HPDE6-E6E7 (cell line): ENCODE results near the gene ANKRD63.

Experiments used
- DNase-seq: peaks from one replicate; pipeline ENCODE4 v3.0.0; 2011; ENCODE audit warnings: missing footprints; ENCODE audit errors: extremely low spot score

ANKRD63 gene

DNA sequence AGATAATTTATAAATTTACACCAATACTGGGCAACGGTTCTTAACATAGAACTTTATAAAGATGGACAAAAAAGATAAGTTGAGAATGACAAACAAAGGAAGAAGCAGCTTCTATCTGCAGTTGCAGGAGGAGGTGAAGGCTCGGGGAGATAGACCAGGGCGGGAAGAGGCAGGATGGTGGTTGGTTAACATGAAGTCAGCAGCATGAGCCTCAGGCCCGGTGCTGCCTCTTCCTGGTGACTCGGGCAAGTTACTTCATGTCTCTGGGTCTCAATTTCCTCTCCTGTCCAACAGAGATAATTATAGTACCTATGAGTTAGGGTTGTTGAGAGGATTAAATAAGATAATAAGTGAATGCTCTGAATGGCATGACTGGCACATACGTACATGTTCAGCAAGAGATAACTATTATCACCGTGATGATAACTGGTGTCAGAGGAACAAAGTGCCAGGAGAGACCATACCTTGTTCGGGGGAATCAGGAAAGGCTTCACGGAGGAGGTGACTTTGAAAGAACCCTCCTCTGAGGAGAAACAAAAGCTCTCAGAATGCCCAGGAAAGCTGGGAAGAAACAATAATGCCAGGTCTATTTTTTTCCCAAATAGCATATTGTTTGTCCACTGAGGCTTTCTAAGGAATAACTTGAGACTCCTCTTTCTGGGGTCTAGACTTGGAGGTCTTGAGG lies 39.6 kb downstream of the ANKRD63 start:
- DNase-seq = no peak

DNA sequence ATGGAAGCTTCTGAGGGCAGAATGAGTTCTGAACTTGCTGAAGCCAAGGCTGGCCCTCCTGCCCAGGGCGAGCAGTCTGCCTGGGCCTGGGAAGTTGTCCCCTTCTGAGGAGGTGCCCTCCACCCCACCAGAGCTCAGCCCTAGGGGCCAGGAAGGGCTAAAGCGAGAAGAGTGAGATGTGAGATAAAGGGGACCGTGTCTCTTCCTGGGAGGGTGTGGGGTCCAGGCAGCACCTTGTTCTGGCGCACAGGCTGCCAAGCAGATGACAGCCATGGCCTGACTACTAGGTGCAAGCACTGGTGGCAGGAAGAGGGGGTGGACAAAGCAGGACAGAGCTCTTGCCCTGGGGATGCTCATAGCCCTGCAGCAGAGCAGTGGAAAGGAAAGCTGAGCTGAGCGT lies 40.3 kb downstream of the ANKRD63 start:
- DNase-seq = no peak

DNA sequence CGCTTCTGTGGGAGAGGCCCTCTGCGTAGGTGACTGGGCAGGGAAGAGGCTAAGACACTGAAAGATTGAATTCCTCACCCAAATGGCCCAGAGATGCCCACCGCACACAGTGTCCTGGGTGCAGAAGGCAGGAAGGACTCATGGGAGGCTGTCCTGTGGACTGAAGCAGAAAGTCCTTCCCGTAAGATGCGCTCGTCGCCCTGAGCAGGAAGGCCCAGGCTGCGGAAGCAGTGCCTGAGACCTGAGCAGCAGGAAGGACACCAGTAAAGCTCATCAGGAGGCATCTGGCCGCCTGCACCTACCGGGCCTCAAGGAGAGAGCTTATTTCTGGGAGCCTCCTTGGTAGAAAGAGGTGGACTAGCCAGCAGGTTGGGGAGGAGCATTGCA lies 40.7 kb downstream of the ANKRD63 start:
- no peak for DNase-seq

DNA sequence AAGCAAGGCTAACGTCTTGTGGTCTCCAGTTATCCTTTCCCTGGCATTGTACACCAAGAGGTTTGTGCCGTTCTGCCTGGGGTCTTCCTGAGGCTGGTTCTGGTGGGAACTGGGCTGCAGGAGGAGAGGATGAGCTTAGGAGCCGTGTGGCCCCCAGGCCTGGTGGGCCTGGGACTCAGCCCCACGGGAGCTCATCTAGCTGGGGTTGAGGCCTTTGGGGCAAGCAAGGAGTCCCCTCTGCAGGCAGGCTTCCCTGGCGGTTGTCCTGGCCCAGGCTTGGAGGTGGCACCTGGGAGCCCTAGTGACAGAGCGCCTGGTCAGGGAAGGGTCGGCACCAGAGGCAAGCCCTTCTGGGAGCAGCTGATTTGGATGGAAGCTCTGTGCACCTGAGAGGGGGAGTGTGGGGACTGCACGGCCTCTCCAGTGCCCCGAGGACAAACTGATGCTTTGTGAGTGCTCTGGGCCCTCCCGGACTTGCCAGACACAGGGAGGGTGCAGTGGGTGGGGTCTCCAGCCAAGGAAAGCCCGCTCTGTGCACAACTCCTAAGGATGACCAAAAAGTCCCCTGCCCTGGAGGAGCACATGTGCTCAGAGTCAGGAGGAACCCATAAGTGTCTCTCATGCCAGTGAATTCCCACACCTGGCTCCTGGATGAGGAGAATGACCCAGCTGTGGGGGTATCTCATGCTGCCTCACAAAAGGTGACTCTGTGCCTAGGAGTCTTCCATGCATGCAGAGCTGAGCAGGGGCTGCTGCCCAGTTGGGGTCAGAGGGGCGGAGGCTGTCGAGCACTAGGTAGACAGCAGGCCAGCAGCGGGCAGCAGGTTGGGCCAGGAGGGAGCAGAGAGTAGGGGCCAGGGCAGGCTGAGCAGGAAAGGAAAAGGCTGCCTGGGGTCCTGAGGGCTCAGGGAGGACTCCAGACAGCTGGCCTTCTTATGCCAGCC lies 41.3 kb downstream of the ANKRD63 start:
- DNase-seq = no peak

DNA sequence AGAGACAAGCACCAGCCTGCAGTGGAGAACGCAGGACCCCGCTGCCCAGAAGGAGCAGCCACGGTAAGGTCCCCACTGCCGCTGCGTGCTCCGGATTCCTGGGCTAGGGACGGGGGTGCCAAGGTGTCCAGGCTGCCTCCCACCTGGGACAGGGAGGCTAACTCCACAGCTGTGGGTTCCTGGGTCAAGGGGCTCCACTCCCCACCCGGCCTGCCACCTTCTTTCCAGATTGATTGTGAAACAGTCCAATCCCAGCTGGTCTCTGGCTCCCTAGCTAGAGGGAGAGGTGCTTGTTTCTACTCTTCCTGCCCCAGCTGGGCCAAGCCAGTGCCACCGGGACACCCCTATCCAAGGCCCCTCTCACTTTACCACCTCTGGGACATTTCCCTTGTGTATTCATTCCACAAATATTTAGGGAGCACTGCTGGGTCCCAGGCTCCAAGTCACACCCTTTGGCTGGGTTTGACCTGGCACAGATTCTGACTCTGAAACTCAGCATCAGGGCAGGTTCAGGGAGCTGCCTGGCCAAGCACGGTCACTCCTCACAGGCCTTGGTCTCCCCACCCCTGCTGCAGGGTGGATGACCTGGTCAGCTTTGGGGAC lies 42.1 kb downstream of the ANKRD63 start:
- DNase-seq = no peak

DNA sequence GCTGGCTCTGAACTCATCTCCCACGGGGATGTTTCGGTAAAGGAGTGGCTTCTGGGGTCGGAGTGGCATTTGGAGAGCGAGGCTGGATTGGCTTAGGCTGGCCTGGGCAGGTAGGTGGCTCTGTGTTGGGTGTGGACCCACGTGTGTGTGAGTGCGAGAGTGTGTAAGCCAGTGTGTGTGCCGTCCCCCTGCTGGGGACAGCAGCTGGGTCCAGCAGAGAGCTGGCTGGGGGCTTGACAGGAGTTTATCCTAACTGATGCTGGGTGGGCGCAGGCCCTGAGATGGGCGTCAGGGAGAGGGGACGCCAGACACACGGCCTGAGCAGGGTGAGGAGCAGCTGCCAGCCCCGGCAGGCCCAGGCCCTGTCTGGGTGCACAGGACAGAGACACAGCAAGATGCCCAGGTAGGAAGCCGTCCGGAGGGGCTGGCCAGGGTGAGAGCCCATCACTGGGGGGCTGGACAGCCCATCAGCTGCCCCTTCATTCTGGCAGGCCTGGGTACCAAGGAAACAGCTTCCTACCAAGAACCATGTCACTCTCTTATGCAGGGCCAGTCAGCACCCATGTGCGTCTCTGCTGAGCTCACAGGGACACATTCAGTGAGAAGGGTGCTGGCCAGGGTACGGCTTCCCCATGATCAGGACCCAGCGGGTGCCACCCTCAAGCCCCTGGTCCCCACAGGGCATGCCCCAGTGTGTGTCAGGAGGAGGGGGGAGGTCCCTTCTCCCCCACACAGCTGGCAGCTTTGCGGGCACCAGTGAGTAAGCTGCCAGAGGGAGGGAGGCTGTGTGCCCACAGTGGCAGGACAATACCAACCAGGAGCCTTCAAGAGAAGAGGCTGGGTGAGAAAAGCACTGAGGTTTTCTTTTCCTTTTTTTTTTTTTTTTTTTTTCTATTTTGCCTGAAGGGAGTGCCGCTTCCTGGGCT lies 42.9 kb downstream of the ANKRD63 start:
- DNase-seq = no peak

DNA sequence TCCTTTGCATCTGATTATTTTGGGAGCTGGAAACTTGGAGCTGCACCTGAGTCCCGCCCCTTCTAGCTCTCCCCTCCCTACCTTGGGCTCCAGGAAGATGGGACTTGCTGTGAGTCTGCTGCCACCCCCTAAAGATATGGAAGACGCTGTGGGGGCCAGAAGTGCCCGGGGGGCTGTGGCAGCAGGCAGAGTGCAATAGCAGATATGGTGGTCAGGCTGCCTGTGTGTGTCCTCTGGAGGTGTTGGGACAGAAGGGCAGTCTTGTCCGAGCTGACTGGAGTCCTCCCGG lies 43.5 kb downstream of the ANKRD63 start:
- no peak for DNase-seq

DNA sequence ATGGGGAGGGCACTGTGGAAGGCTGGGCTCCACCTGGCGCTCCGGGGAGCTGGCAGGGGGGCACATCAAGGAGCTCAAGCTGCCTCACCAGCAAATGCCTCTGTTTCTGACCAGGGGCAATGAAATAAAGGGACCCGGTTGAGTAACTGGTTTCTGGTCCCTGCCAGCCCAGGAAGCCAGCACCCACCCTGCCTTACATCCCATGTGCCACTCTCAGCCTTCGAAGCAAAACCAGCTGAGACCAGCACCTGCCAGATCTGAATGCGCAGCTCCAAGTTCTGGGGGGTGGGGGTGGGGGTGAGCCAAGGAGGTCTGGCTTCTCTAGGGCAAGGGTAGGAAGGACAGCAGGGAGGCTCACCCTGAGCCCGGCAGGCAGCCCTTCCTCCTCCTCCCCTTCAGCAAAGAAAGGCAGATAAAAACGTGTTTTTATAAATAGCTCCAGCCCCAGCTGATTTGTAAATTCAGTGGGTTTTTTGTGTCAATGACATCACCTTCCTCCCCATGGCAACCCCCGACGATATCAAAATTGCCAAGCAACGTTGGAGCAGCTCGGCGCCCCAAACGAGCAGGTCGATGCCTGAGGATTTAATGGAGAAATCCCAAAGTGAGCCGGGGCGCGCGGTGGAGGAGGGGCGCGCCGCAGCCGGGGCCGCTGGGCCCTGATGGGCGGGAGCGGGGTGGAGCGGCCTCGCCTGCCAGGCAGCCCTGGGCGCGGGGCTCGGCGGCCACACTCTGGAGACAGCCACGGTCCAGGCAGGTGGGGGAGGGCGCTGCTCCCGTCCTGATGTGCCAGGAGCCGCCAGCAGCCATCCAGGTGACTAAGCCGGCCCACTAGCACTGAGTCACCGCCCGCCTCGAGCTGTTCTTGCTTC lies 44.1 kb downstream of the ANKRD63 start, which contains the start of gene PAK6:
Gene PAK6 (plus strand): TSS at position 532 of the 872 bp plus-strand sequence. CDS start 25,723 bp downstream, outside the sequence.
- DNase-seq = peak; percentile 92

DNA sequence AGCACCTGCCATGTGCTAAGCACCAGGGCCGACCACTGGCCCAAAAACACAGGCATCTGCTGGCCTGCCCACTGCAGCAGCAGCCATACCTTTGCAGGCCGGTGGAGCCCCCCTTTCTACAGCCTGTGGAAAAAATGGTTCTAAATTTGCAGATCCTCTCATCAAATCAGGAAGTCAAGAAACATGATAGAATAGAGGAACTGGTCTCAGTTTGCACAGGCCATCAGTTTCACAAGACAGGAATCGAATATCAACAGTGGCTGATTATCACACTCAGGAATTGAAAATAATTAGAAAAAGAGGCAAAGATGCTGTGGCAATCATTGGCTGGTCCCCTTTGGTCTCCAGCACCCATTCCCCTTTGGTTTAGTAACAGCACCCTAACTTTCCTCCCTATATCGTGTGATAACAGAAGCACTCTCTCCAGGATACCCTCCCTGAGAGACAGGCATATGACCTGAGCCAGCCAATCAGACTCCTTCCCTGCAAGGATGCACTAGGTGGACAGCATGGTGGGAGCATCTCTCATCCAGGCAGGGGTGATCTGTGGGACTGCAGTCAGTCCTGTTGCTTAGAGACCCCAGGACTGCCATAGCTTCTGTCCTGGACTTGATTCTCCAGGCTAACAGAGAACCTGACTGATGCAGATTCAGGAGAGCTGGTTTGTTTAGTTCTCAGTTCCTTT lies 47.5 kb downstream of the ANKRD63 start:
- no peak for DNase-seq

DNA sequence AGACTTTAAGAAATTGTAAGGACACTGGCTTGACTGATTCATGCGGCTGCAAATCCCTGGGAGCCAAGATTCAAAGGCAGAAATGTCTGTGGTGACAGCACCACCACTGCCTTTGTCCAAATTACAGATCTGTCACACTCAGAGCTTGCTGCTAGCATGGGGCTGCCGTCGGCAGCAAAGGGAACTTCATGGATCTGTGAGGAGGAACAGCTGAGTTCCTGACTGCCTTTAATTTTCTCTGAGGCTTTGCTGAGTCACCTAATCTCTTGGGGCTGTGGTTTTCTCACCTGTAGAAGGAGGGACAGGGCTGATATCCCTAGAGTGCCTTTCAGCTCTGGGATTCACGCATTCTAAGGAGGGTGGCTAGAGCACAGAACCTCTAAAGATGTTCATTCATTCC lies 48.1 kb downstream of the ANKRD63 start:
- DNase-seq = no peak

DNA sequence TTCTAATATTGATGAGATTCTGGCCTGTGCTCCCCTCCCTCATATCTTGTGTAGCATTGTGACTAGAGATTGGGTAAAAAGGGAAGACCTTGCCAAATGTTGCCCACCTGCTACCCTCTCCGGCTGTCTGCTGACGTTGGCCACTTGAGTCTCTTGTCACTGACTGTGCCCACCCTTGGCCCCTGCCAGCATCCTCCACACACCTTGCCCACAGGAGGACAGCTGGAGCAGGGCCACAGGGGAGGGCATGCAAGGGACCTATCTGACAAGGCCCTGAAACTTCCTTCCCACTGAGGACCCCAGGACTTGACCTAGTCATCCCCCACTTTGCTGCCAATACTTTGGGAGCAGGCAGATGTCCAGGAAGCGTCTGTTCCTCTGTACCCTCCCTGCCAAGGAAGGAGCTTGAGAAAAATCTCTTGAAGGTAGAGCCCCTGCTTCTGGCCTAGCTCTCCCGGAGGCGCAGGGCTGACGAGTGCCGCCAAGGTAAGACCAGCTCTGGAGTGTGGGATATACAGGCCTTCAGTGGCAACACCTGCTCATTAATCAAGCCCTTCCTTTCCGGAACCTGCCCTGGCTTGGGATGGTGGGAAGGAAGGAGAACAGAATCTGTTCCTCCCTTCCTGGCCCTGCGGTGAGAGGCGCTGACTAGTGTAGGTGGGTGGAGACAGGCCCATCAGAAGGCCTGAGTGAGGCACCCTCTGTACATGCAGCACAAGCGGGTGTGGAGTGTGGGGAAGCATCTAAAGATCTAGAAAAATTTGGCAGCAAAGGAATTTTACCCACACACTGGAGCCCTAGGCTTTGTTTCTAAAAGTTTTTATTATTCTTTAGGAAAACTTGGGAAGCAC lies 48.9 kb downstream of the ANKRD63 start:
- DNase-seq = no peak

DNA sequence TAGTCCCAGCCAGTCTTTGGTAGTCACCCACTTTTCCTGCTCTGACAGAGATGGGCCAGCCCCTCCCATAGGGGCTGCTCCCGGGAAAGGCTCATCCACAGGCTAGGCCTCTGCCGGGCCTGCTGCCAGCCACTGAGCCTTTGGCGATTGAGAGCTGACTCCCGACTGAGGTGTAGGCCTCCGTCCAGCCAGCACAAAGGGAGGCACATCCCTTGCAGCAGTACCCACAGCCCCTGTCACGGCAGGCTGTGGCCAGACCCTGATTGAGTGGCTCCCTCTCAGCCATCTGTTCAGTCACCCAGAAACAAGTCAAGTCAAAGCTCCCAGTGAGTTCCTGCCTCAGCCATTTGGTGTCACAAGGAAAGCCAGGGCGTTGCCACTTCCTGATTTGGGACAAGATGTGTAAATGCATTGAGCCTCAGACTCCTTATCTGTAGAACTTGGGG lies 50.2 kb downstream of the ANKRD63 start:
- no peak for DNase-seq
